Measurements from ENCODE around the gene RORC.

The RORC gene

GRCh38 chr1:151798571-151798970, 33.0 kb downstream of the RORC start:
- Histone ChIP-seq H3K79me2 (no peaks in the 10 kb centered on the region), H3K27ac (no peak overlapping the region), H3K27me3 (ENCODE audit: control insufficient read depth, insufficient read depth, low read length) (no peaks in the 10 kb centered on the region), H3K4me1 (no peaks in the 10 kb centered on the region), H3K4me3 (ENCODE audit: low read depth, low read length) (no peak overlapping the region), H3K9ac (no peak overlapping the region), H2AFZ (no peak overlapping the region), H3K36me3 (ENCODE audit: control insufficient read depth, insufficient read depth, low read length) (no peaks in the 10 kb centered on the region), H3K4me2 (ENCODE audit: low read length) (no peak overlapping the region), H3K9me3 (ENCODE audit: control insufficient read depth, low read length) (no peaks in the 10 kb centered on the region)
- TF ChIP-seq CTCF (IDR thresholded peaks at IDR 0.05) = no peak

- Histone ChIP-seq H3K4me3 (ENCODE audit: low read depth, low read length) (peak overlapping the region; percentile 85), H3K27ac (peak overlapping the region; percentile 50), H3K27me3 (ENCODE audit: control insufficient read depth, insufficient read depth, low read length) (no peaks in the 10 kb centered on the region), H3K79me2 (no peaks in the 10 kb centered on the region), H3K4me2 (ENCODE audit: low read length) (peak overlapping the region; percentile 78), H3K36me3 (ENCODE audit: control insufficient read depth, insufficient read depth, low read length) (no peaks in the 10 kb centered on the region), H2AFZ (peak overlapping the region; percentile 52), H3K4me1 (no peaks in the 10 kb centered on the region), H3K9ac (no peak overlapping the region), H3K9me3 (ENCODE audit: control insufficient read depth, low read length) (no peaks in the 10 kb centered on the region)
- no peak for TF ChIP-seq CTCF (IDR thresholded peaks at IDR 0.05)
Observed at GRCh38 chr1:151790940-151791651, 40.5 kb downstream of the RORC start.

GRCh38 chr1:151790071-151790939, 41.3 kb downstream of the RORC start, which contains the start of gene TDRKH:
Gene TDRKH, minus strand, starts transcription at chr1:151790500. Its CDS starts 7,478 bp downstream, at chr1:151783022.
- peak; percentile 27 for TF ChIP-seq CTCF (IDR thresholded peaks at IDR 0.05)
- peak within 1 kb of the TSS; percentile 82 for H3K27ac ChIP-seq
- H3K9me3 ChIP-seq (ENCODE audit: control insufficient read depth, low read length) = no peaks in the 10 kb centered on the region
- peak within 1 kb of the TSS; percentile 78 for H3K4me2 ChIP-seq (ENCODE audit: low read length)
- no peaks in the 10 kb centered on the region for H3K27me3 ChIP-seq (ENCODE audit: control insufficient read depth, insufficient read depth, low read length)
- no peaks in the 10 kb centered on the region for H3K36me3 ChIP-seq (ENCODE audit: control insufficient read depth, insufficient read depth, low read length)
- H3K4me3 ChIP-seq (ENCODE audit: low read depth, low read length) = peak within 1 kb of the TSS; percentile 85
- H3K79me2 ChIP-seq = no peaks in the 10 kb centered on the region
- H3K9ac ChIP-seq = no peak within 1 kb of the TSS
- H3K4me1 ChIP-seq = peaks cover 2% of the 10 kb centered on the region
- H2AFZ ChIP-seq = peak within 1 kb of the TSS; percentile 59

GRCh38 chr1:151787689-151788088, 43.9 kb downstream of the RORC start:
- TF ChIP-seq CTCF (IDR thresholded peaks at IDR 0.05) = no peak
- no peaks in the 10 kb centered on the region for H3K27me3 ChIP-seq (ENCODE audit: control insufficient read depth, insufficient read depth, low read length)

More at GRCh38 chr1:151787689-151788088, 43.9 kb downstream of the RORC start:
- Histone ChIP-seq H3K4me1 (peaks cover 10% of the 10 kb centered on the region), H2AFZ (no peak overlapping the region), H3K36me3 (ENCODE audit: control insufficient read depth, insufficient read depth, low read length) (no peaks in the 10 kb centered on the region), H3K4me3 (ENCODE audit: low read depth, low read length) (no peak overlapping the region), H3K27ac (no peak overlapping the region), H3K9me3 (ENCODE audit: control insufficient read depth, low read length) (no peaks in the 10 kb centered on the region), H3K9ac (no peak overlapping the region), H3K79me2 (no peaks in the 10 kb centered on the region), H3K4me2 (ENCODE audit: low read length) (no peak overlapping the region)
